AG09319 (cell line): ENCODE measurements around the gene ITGAE.

ENCODE experiments used
- DNase-seq: peaks from one replicate; pipeline ENCODE4 v3.0.0-alpha.2; 2010; ENCODE audit warnings: low read depth; ENCODE audit errors: extremely low read depth
- CTCF ChIP-seq: IDR thresholded peaks from 2 replicates; pipeline ENCODE4 v1.5.1; 2011; ENCODE audit warnings: low read depth, mild to moderate bottlenecking, inconsistent platforms, low read length, moderate library complexity

ITGAE gene

DNA sequence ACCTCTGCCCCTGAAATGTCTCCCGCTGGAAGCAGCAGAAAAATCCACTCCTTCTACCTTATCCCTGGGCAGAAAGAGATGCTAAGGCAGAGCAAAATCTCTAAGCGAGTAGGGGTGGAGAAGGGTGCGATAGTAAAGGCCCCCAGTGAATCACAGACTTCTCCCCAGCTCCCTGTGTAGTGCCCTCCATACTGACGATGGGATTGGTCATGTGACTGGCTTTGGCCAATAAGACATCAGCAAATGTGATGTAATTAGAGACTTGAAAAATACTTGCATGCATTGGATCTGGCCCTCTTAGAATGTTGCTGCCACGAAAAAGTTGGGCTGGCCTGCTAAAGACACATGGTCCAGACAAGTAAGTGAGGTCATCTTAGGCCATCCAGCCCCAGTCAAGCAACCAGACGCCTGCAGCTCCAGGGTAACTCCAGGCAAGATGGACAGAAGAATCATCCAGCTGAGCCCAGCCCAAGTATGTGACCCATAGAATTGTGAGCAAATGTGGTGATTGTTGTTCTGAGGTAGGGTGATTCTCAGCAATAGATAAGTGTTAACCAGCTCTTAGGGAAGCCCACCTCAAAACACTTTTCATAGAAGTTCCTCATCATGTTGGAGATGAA is 41.3 kb downstream of the ITGAE start:
- DNase-seq: no peak
- no peak for TF ChIP-seq CTCF

DNA sequence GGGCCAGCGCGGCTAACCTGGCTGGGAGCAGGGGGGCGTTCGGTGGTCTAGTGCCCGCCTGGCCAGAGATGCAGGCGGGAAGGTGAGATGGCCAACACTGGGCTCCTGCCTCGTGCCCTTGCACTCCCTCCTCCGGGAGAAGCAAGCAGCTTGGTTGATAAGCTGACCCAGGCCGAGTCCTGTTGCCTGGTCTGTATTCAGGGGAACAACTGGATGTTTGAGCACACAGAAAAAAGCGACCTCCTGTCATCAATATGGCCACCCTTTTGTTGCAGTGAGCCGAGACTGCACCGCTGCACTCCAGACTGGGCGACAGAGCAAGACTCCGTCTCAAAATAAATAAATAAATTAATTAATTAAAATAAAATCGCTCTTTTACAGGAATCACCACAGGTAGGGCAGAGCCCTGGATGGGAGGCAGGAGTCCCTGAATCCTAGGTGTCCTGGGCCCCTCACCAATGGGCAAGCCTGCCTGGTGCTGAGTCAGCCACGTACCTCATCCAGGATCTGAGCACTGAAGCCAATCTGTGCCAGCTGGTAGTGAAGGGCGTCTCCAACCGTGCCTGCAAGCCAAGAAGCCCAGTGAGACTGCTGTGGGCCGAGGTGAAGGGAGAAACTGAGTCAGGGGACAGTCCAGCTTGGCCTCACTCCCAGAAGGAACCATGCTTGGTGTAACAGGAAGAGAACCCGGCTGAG is 45.5 kb downstream of the ITGAE start:
- DNase-seq: no peak
- TF ChIP-seq CTCF: no peak

DNA sequence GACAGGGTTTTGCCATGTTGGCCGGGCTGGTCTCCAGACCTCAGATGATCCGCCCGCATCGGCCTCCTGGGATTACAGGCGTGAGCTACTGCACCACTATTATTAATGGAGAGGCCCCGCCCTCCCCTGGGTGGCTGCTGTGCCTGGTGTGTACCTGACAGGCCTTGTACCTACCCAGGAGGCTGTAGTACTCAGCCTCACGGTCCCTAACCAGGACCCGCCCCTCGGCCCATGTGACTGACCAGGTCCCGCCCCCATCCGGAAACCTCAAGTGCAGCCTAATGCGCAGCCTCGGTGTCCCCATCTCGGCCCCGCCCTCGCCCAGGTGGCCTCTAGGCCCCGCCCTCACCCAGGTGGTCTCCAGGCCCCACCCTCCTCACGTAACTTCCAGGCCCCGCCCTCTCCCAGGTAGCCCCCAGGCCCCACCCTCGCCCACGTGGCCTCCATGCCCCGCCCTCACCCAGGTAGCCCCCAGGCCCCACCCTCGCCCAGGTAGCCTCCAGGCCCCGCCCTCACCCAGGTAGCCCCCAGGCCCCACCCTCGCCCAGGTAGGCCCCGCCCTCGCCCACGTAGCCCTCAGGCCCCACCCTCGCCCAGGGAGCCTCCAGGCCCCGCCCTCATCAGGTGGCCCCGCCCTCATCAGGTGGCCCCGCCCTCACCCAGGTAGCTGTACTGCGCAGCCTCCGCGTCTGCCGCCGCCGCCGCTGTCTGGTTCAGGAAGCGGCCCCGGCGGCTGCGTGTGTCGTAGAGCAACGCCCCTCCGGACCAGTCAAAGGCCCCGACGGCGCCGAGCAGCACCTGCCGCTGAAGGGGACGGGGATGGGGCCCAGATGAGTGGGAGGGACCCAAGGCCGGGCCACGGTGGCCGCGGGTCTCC is 46.3 kb downstream of the ITGAE start:
- no peak for DNase-seq
- no peak for TF ChIP-seq CTCF

DNA sequence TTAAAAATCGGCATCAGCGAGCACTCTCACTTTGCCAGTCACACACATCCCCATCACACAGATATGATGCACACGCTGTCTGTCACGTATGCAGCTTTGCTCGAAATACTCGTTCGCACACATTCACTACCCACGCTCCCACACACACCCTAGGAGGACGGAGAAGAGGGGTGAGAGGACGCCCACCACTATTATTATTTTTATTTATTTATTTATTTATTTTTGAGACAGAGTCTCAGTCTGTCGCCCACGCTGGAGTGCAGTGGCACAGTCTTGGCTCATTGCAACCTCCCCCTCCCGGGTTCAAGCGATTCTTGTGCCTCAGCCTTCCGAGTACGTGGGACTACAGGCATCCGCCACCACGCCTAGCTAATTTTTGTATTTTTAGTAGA is 46.9 kb downstream of the ITGAE start:
- TF ChIP-seq CTCF: no peak
- no peak for DNase-seq

- no peak for DNase-seq
- no peak for TF ChIP-seq CTCF
Observed at GRCh38 chr17:3753624-3754023, 47.4 kb downstream of the ITGAE start.

GRCh38 chr17:3751836-3752235 is 49.2 kb downstream of the ITGAE start:
- DNase-seq: no peak
- no peak for TF ChIP-seq CTCF

GRCh38 chr17:3750926-3751325 is 50.1 kb downstream of the ITGAE start:
- DNase-seq: no peak
- no peak for TF ChIP-seq CTCF
